Measurements from ENCODE around the gene NRIP1. TPM values are rescaled to one million over a fixed set of nuclear protein-coding genes. Genes with fewer than 3 reads are reported as not detected.

Gene NRIP1
- total RNA-seq, 2 experiments from 2014 or later, result 22.7 to 27.3 TPM

DNA sequence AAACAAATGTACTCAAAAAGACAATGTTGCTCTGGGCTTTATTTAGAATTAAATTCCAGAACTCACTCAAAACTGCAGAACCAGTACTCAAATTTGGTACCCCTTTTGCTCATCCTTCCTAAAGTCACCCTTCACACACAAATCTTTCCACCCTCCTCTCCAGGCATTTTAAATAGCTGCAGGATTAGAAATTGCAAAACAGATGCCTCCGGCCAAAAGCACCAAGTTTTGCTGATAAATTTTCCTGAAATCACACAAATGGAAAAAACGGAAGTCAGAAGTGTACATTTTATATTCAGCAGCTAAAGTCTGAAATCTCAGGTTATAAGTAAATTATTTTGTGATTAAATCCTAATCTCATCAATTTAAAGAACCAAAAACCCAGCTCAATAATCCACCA lies 147.0 kb downstream of the NRIP1 start:
- POLR2A ChIA-PET, result no interaction called here
- no peak for ATAC-seq (ENCODE audit: low read depth)

DNA sequence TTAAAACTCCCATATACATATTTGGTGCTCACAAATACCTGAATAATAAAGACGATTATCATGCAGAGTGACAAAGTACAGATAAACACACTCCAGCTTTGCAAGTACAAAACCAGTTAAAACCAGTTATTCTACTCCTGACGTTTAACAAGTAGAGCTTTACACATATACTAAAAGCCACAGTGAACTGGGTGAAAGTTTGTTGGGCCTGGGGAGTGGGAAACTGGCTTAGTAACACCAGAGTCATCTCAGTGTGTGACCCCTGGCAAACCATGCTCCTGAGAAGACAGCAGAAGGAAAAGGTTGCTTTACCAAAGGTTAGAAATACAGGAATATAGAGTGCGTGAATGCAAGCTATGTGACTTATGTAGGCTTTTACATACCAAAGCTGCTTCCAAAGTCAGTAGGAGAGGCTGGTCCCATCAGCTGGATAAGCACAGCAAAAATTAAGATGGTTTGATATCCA lies 148.1 kb downstream of the NRIP1 start:
- Mint-ChIP-seq H3K27me3 (no peaks in the 10 kb centered on the region), H3K27ac (no peak overlapping the region), H3K9me3 (no peaks in the 10 kb centered on the region), H3K4me3 (no peak overlapping the region), H3K4me1 (peaks cover 1% of the 10 kb centered on the region), H3K36me3 (no peaks in the 10 kb centered on the region)
- no peak for DNase-seq
- POLR2A ChIA-PET, result no interaction called here
- no peak for ATAC-seq (ENCODE audit: low read depth)

More for the DNA sequence above, 147.0 kb downstream of the NRIP1 start:
- Mint-ChIP-seq H3K4me3 (no peak overlapping the region), H3K4me1 (peaks cover 1% of the 10 kb centered on the region), H3K36me3 (no peaks in the 10 kb centered on the region), H3K27me3 (no peaks in the 10 kb centered on the region), H3K9me3 (no peaks in the 10 kb centered on the region), H3K27ac (no peak overlapping the region)
- no peak for DNase-seq

DNA sequence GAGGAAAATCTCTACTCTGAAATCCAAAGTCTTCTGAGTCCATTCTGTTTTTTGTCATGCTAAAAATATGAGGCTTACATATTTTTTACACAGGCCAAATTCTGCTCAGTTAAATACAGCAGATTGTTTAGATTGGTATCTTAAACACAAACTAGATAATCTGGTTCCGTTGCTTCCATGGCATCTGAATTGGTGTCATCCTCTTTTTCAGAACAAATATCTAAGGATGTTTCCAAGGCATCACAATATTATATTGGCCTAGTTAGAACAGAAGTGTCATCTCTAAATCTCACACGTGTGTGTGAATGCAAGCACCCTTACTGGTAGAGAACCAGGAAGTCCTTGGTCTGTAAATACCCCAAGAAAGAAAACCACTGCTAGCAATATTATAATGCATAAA lies 151.2 kb downstream of the NRIP1 start:
- POLR2A ChIA-PET, result no interaction called here
- H3K27me3 Mint-ChIP-seq, result no peaks in the 10 kb centered on the region
- no peak overlapping the region for H3K4me3 Mint-ChIP-seq
- H3K36me3 Mint-ChIP-seq, result no peaks in the 10 kb centered on the region
- H3K4me1 Mint-ChIP-seq, result peaks cover 1% of the 10 kb centered on the region
- DNase-seq, result no peak
- no peak overlapping the region for H3K27ac Mint-ChIP-seq
- no peak for ATAC-seq (ENCODE audit: low read depth)
- no peaks in the 10 kb centered on the region for H3K9me3 Mint-ChIP-seq

DNA sequence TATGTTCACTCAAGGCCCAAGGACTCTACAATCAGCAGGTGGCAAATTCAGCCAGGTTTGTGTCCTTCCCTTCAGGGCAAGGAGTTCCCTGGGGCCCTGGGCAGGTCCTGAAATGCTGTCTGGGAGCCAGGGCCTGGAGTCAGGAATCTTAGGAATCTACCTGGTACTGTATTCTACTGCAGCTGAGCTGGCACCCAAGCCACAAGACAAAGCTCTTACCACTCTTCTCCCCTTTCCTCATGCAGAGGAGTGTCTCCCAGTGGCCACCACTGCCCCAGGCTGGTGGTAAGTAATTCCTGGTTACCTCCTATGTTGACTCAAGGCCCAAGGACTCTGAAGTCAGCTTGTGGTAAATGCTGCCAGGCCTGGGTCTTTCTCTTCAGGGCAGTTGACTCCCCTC lies 153.4 kb downstream of the NRIP1 start:
- POLR2A ChIA-PET, result no interaction called here
- H3K27ac Mint-ChIP-seq, result no peak overlapping the region
- no peaks in the 10 kb centered on the region for H3K9me3 Mint-ChIP-seq
- H3K4me1 Mint-ChIP-seq, result peaks cover 1% of the 10 kb centered on the region
- DNase-seq (no peak), ATAC-seq (ENCODE audit: low read depth) (no peak)
- no peak overlapping the region for H3K4me3 Mint-ChIP-seq
- H3K27me3 Mint-ChIP-seq, result no peaks in the 10 kb centered on the region
- no peaks in the 10 kb centered on the region for H3K36me3 Mint-ChIP-seq

Data from activated naive CD8-positive, alpha-beta T cell treated with anti-CD3 and anti-CD28 coated beads, Interleukin-2, amount 10 ng/mL, durations not matched to agents 7 days and 5 days (primary cell).